HFFc6 (cell line): Measurements from ENCODE around the gene TFAM. TPM values are rescaled to one million over a fixed set of nuclear protein-coding genes. Genes with fewer than 3 reads are reported as not detected.
A peak's percentile ranks its signal among the peaks of the same experiment; 100 is the strongest.

Experiments
- DNase-seq: peaks from one replicate; pipeline ENCODE4 v3.0.0-alpha.2; 2018
- H3K27ac Mint-ChIP-seq: 2 replicates; pipeline ENCODE4 v1.8.0; 2020; ENCODE audit warnings: mild to moderate bottlenecking, mixed read lengths
- H3K27me3 Mint-ChIP-seq: 2 replicates; pipeline ENCODE4 v1.8.0; 2021; ENCODE audit warnings: mild to moderate bottlenecking, moderate library complexity, mixed read lengths; ENCODE audit not compliant: insufficient read depth
- H3K36me3 Mint-ChIP-seq: 2 replicates; pipeline ENCODE4 v1.8.0; 2021; ENCODE audit warnings: low read depth, mixed read lengths
- H3K4me1 Mint-ChIP-seq: 2 replicates; pipeline ENCODE4 v1.8.0; 2020; ENCODE audit warnings: low read depth, mixed read lengths
- H3K4me3 Mint-ChIP-seq: 2 replicates; pipeline ENCODE4 v1.8.0; 2020; ENCODE audit warnings: mild to moderate bottlenecking, moderate library complexity, mixed read lengths
- H3K9me3 Mint-ChIP-seq: 2 replicates; pipeline ENCODE4 v1.8.0; 2020; ENCODE audit warnings: mild to moderate bottlenecking, mixed read lengths
- CTCF ChIP-seq: fragments of 200-600 bp; sonication (generic); IDR thresholded peaks from 2 replicates; pipeline ENCODE4 v1.5.0; 2021; ENCODE audit warnings: antibody characterized with exemption, mild to moderate bottlenecking
- total RNA-seq, 6 experiments: library from RNA; stranded (reverse); fragmentation: NEBNext Ultra II Directional; extraction: Animal tissue kit (Norgen Biotek cat#: 25700); gene quantifications; 2 replicates in 1 of 6; 3 replicates in 5 of 6; pipeline ENCODE4 v1.2.3, GENCODE V29; 2021

TFAM gene
- total RNA-seq, 6 experiments from 2014 or later = 21.4 to 27.1 (median 26.0) TPM

GRCh38 chr10:58373442-58373827, 11.8 kb upstream of the TFAM start:
- no peak overlapping the region for H3K4me3 Mint-ChIP-seq
- H3K27ac Mint-ChIP-seq = no peak overlapping the region
- H3K9me3 Mint-ChIP-seq = no peaks in the 10 kb centered on the region
- TF ChIP-seq CTCF = no peak
- no peaks in the 10 kb centered on the region for H3K4me1 Mint-ChIP-seq
- no peak for DNase-seq
- H3K36me3 Mint-ChIP-seq = no peaks in the 10 kb centered on the region
- H3K27me3 Mint-ChIP-seq = peaks cover 1% of the 10 kb centered on the region

- DNase-seq = no peak
- no peak overlapping the region for H3K27ac Mint-ChIP-seq
- peaks cover 4% of the 10 kb centered on the region; the same call in 1 of the 2 replicates for H3K36me3 Mint-ChIP-seq
- H3K9me3 Mint-ChIP-seq = no peaks in the 10 kb centered on the region
- no peak for TF ChIP-seq CTCF
- H3K4me1 Mint-ChIP-seq = peaks cover 25% of the 10 kb centered on the region
- no peak overlapping the region for H3K4me3 Mint-ChIP-seq
- H3K27me3 Mint-ChIP-seq = no peaks in the 10 kb centered on the region; the same call in 1 of the 2 replicates
Observed at GRCh38 chr10:58382489-58382995, 2.7 kb upstream of the TFAM start.

- TF ChIP-seq CTCF = no peak
- Mint-ChIP-seq H3K27ac (no peak overlapping the region), H3K27me3 (no peaks in the 10 kb centered on the region), H3K9me3 (no peaks in the 10 kb centered on the region), H3K4me1 (peaks cover 25% of the 10 kb centered on the region), H3K36me3 (peaks cover 4% of the 10 kb centered on the region; the same call in 1 of the 2 replicates), H3K4me3 (peak overlapping the region; percentile 96; the same call in 1 of the 2 replicates)
- DNase-seq = no peak
Observed at GRCh38 chr10:58384095-58384494, 1.1 kb upstream of the TFAM start.

- DNase-seq = no peak
- no peaks in the 10 kb centered on the region for H3K9me3 Mint-ChIP-seq
- H3K4me1 Mint-ChIP-seq = peaks cover 25% of the 10 kb centered on the region
- H3K36me3 Mint-ChIP-seq = peaks cover 4% of the 10 kb centered on the region; the same call in 1 of the 2 replicates
- peak overlapping the region; percentile 89 for H3K27ac Mint-ChIP-seq
- H3K27me3 Mint-ChIP-seq = no peaks in the 10 kb centered on the region
- TF ChIP-seq CTCF = no peak
- H3K4me3 Mint-ChIP-seq = peak overlapping the region; percentile 96
Observed at GRCh38 chr10:58384544-58384998, 639 bp upstream of the TFAM start.

- no peak for TF ChIP-seq CTCF
- DNase-seq = no peak
- H3K27me3 Mint-ChIP-seq = no peaks in the 10 kb centered on the region
- no peaks in the 10 kb centered on the region for H3K9me3 Mint-ChIP-seq
- H3K27ac Mint-ChIP-seq = peak overlapping the region; percentile 89
- H3K4me3 Mint-ChIP-seq = peak overlapping the region; percentile 96
- peaks cover 25% of the 10 kb centered on the region for H3K4me1 Mint-ChIP-seq
- H3K36me3 Mint-ChIP-seq = peaks cover 4% of the 10 kb centered on the region; the same call in 1 of the 2 replicates
Observed at GRCh38 chr10:58385784-58386112, 538 bp downstream of the TFAM start.
